ENCODE measurements around the gene TENT5A.
"Not testable (repeated sequence)": the region's sequence is repeated elsewhere in the genome, so short reads cannot be mapped to it uniquely, and the experiment has no call there.

The TENT5A gene

GRCh38 chr6:81750681-81751387, 1.6 kb downstream of the TENT5A start:
- no peak for DNase-seq (ENCODE audit: low spot score)

DNA sequence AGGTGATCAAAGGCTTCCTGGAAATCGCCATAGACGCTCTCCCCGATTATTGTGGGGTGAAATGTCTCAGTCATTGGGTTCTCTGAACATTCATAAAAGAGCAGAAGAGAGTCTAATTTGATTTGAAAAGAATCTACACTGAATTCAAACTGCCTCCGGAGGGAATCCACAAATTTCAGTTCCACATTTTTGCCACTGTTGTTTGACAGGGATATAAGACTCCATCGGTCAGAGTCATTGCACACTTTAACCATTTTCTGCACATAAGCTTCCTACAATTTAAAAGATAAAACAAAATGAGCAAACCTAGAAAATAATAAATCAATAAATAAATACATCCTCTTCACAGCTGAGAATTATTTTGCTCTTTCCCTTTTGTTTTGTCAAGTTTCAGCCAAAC, 2.3 kb downstream of the TENT5A start:
- DNase-seq (ENCODE audit: low spot score), result no peak

DNA sequence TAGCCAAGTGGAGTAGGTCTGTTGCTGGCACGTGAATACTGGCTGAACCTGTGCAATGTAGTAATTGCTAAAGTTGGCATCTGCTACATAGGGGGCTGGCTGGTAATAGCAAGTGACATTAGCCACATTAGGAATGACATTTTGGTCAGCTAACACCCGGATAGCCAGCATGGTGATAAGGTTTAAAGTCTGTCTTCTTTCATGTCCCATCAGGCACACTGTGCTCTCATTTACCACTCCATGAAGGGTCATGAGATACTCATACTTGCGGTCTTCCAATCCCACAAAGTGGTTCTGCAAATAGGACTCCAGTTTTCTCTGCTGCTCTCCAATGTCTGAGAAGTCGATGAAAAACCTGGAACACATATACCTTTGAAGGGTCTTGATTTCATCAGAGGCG, 2.8 kb downstream of the TENT5A start:
- DNase-seq (ENCODE audit: low spot score), result no peak

GRCh38 chr6:81748994-81749393, 3.5 kb downstream of the TENT5A start:
- DNase-seq (ENCODE audit: low spot score), result no peak

DNA sequence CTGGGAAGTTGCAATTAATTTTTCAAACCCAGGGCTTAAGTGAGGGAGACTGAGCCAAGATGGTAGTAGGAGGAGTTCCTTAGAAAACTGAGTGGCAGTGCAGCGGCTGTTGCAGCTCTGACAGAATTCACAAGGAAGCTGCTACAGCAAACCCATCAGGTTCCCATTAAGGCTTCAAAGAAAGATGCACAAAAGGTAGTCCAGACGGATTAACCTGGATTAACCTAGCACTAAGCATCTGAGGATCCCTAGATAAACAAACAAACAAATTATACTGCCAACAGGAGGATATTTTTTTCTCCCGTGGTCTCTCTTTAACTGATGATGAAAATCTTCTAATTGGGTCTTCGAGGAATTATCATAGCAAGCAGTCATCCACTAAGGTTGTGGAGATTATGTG, 5.2 kb downstream of the TENT5A start:
- DNase-seq (ENCODE audit: low spot score), result peak; percentile 45

DNA sequence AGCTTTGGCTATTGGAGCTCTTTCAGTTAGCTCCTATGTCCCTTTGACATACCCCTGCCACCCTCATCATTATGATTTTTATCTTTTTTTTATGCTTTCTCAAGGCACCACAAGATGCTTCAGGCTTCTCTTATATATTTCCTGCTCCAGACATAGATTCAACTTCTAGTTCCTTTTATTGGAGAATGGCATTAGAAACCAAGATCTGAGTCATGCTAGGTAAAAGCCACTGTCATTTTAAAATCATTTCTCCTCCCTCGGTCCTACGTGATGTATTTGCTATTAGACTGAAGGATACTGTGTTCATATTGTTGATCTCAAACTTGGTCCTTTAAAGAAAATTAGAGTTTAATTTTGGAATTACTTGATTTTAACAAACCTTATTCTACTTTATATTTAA, 8.3 kb downstream of the TENT5A start:
- DNase-seq (ENCODE audit: low spot score), result no peak

DNA sequence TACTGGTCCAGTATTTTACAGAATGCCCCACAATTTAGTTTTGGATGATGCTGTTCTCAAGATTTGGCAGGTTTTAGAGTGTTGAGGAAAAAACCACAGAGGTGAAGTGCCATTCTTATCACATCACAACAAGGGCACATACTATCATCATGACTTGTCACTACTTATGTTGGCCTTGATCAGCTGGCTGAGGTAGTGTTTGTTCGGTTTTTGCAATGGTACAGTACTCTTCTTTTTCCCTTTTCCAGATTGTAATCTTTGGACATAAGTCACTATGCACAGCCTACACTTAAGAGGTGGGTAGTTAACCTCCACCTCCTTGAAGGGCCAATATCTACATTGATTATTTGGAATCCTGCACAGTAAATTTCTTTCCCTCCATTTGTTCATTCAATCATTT, 8.8 kb downstream of the TENT5A start:
- no peak for DNase-seq (ENCODE audit: low spot score)

GRCh38 chr6:81741689-81742088, 10.8 kb downstream of the TENT5A start:
- DNase-seq (ENCODE audit: low spot score), result no peak

- not testable (repeated sequence) for DNase-seq (ENCODE audit: low spot score)
Measured at GRCh38 chr6:81740591-81740990, 11.9 kb downstream of the TENT5A start.

GRCh38 chr6:81739230-81740195, 13.0 kb downstream of the TENT5A start:
- DNase-seq (ENCODE audit: low spot score), result no peak

- DNase-seq (ENCODE audit: low spot score), result no peak
Measured at GRCh38 chr6:81736428-81736827, 16.1 kb downstream of the TENT5A start.

- no peak for DNase-seq (ENCODE audit: low spot score)
Measured at GRCh38 chr6:81735756-81736380, 16.6 kb downstream of the TENT5A start.

DNA sequence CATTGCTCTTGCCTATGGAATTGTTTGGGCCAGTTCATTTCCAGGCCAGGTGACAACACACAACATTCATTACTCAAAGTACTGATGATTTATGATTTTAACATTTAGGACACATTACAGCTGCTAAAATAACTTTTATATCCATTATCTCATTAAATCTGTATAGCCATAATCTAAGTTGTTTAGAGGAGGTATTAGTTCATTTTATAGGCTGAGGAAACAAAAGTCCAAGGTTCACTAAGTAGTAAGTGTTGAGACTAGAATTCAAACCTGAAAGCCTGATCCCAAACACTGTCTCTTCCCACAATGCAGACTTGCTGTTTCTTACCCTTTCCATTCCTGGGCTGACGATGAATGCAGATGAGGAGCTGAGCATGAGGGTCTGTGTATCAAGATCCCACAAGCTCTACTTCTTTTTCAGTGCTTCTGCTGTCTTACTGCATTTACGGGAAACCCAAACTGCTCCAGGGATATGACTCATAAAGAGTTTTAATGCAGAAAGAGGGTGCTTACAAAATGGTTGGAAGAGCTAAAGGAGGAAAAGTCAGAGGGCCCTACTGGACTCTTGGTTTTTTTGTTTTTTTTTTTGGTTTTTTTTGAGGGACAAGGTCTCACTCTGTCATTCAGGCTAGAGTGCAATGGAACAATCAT, 17.9 kb downstream of the TENT5A start:
- no peak for DNase-seq (ENCODE audit: low spot score)

- DNase-seq (ENCODE audit: low spot score), result no peak
Measured at GRCh38 chr6:81734081-81734480, 18.4 kb downstream of the TENT5A start.

- no peak for DNase-seq (ENCODE audit: low spot score)
Measured at GRCh38 chr6:81731814-81732213, 20.7 kb downstream of the TENT5A start.

DNA sequence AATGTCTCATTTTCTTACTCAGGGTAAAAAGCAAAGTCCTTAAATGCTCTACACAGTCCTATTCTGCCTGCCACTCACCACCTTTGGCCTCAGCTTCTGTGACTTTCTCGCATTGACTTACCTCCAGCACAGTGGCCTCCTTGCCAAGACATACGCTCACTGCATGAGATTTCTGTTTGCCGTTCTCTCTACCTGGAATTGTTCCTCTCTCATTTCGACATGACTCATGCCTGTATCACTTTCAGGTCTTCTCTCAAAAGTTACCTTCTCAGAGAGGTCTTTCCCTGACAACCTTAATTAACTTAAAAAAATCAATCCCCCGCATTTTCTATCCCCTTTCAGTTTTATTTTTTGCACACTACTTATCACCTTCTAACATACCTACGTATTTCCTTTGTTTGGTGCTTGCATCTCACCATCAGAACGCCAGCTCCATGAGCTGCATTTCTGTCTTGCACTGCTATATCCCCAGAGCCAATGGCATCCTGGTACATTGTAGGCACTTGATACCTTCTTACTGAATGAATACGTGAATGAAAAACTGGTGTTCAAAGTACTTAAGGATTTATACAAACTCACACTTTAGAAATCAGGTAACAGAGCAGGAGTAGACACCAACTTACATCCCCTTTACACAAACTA, 24.5 kb downstream of the TENT5A start:
- DNase-seq (ENCODE audit: low spot score), result no peak

GRCh38 chr6:81725127-81725526, 27.4 kb downstream of the TENT5A start:
- no peak for DNase-seq (ENCODE audit: low spot score)

- DNase-seq (ENCODE audit: low spot score), result no peak
Measured at GRCh38 chr6:81722506-81723223, 29.8 kb downstream of the TENT5A start.

DNA sequence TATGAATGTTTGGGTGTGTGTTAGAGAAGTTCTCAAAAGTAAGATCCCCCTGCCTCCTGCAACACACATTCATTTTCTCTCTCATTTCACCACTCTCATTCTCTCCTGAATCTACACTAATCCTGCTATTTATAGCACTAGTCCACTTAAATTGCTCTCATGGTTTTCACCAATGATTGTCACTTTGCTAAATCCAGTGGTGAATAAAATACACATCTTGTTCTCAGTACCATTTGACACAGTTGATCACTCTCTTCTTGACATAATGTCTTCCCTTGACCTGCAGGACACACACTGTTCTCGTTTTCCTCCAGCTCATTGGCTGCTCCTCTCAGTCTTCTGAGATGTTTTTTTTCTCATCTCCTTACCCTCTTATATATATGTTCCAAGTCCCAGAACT, 32.1 kb downstream of the TENT5A start:
- no peak for DNase-seq (ENCODE audit: low spot score)

- DNase-seq (ENCODE audit: low spot score), result no peak
Measured at GRCh38 chr6:81718126-81718525, 34.4 kb downstream of the TENT5A start.

- DNase-seq (ENCODE audit: low spot score), result no peak
Measured at GRCh38 chr6:81714684-81715083, 37.8 kb downstream of the TENT5A start.
